HL-60/S4 (cell line): ENCODE data around the gene LTBP4.

Experiments
- in situ Hi-C: fragments of 300-500 bp; cut with MboI; formaldehyde crosslinking; loops from 2 replicates; pipeline ENCODE4 v1.14.3; 2022; ENCODE audit warnings: low sequenced_read_pairs

Gene LTBP4

DNA sequence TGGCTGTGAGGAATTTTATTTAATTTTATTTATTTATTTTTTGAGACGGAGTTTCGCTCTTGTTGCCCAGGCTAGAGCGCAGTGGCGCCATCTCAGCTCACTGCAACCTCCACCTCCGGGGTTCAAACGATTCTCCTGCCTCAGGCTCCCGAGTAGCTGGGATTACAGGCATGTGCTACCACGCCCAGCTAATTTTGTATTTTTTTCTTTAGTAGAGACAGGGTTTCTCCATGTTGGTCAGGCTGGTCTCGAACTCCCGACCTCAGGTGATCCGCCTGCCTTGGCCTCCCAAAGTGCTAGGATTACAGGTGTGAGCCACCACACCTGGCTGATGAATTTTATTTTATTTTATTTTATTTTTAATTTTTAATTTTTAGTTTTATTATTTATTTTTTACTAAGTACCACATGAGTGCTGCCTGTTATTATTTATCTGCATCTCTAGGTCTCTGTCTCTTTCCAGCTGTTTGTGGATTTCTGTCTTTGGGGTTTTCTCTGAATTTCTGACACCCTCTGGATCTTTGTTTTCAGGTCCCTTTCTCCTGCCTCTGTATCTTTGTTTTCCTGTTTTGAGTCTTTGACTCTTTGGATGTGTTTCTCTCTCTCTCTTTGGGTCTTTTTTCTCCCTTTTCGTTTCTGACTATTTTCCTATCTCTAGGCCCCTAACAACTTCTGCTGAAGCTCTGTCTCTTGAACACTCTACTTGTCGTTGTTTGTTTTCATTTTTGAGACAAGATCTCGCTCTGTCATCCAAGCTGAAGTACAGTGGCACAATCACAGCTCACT, 23.4 kb downstream of the LTBP4 start:
- in situ Hi-C loops, result loop anchor here (25.0 kb wide), 1 partner anchor 487 kb away; no protein-coding TSS in a partner anchor

DNA sequence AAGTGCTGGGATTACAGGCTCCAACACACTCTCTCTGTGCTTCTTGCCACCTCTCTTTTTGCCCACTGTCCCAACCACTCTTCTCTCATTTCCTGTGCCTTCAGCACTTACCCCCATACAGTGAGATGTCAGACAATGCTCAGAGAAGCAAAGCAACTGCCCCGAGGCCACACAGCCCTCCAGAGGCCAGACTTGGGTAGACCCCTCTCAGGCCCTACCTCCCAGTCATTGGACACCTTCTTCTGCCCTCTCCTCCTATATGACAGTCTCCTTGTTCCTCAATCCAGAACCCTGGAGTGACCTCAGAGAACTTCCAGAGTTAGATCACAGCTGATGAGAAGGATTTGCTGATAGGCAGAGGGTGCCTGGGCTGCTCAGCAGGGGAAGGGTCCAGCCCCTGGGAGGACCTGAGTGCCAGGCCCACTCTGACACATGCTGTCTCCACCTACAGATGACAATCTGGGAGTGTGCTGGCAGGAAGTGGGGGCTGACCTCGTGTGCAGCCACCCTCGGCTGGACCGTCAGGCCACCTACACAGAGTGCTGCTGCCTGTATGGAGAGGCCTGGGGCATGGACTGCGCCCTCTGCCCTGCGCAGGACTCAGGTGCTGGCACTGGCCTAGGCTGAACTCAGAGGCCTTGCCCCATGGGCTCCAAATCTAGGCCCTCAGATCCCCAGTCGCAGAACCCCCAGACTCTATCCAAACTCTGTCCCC, 24.4 kb downstream of the LTBP4 start:
- in situ Hi-C loops, result loop anchor here (25.0 kb wide), 1 partner anchor 488 kb away; no protein-coding TSS in a partner anchor

DNA sequence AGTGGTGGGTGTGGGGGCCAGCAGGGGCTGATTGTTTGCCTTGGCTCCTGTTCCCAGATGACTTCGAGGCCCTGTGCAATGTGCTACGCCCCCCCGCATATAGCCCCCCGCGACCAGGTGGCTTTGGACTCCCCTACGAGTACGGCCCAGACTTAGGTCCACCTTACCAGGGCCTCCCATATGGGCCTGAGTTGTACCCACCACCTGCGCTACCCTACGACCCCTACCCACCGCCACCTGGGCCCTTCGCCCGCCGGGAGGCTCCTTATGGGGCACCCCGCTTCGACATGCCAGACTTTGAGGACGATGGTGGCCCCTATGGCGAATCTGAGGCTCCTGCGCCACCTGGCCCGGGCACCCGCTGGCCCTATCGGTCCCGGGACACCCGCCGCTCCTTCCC, 25.7 kb downstream of the LTBP4 start:
- in situ Hi-C loops, result loop anchor here (25.0 kb wide), 1 partner anchor 490 kb away; no protein-coding TSS in a partner anchor

DNA sequence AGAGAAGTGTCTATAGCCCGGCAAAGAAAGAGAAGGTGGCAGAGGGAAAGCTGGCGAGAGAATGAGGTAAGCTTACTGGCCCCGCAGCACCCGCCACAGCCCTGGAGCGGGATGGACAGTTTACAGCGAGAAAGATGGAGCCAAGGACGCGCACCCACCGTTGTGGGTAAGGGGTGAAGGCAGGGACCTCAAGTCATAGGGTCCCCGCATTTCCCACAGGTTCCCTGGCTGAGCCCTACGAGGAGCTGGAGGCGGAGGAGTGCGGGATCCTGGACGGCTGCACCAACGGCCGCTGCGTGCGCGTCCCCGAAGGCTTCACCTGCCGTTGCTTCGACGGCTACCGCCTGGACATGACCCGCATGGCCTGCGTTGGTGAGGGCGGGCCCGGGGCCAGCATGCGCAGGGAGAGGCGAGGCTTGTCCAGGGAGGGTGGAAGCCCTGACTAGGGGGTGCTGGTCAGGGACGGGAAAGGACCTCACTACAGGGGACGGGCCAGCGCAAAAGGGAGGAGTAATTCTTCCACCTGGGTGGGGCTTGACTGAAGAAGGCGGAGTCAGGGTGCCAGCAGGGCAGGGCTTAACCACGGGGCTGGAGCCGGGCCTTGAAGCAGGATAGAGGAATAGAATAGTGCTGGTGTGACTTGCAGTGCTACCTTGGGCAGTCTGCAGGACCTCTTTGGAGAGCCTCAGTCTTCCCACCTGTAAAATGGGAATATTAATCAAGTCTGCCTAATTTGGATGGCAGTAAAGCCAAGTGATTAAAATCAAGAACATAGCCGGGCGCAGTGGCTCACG, 26.5 kb downstream of the LTBP4 start:
- in situ Hi-C loops, result loop anchor here (25.0 kb wide), 1 partner anchor 490 kb away; no protein-coding TSS in a partner anchor

DNA sequence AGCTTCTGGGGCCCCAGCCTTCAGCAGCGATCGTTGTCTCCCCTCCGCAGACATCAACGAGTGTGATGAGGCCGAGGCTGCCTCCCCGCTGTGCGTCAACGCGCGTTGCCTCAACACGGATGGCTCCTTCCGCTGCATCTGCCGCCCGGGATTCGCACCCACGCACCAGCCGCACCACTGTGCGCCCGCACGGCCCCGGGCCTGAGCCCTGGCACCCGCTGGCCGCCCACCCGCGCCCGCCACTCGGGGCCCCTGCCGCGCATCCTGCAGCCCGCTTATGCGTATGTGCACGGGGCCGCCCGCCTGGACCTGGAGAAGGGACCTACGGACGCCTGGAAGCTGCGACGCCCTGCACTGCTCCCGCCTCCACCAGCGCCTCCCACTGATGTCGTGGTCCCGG, 28.2 kb downstream of the LTBP4 start:
- in situ Hi-C loops, result loop anchor here (25.0 kb wide), 1 partner anchor 492 kb away; no protein-coding TSS in a partner anchor

DNA sequence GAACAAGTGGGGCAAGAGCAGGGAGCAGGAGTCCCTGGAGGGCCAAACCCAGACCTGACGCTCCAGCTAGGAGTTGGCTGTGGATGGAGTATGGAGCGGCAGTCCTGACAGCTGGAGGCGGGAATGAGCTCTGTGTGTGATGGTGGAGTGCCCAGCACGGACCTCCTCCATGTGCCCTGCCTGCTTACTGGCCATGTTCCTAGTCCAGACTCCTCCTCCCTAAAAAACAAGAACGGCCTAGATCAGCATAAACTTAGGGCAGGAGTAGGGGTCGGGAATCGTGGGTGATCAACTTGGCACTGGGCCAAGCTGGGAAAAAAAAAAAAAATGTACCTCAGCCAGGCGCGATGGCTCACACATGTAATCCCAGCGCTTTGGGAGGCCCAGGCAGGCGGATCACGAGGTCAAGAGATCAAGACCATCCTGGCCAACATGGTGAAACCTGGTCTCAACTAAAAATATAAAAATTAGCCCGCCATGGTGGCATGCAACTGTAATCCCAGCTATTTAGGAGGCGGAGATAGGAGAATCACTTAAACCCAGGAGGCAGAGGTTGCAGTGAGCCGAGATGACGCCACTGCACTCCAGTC, 29.5 kb downstream of the LTBP4 start:
- in situ Hi-C loops, result loop anchor here (25.0 kb wide), 1 partner anchor 493 kb away; no protein-coding TSS in a partner anchor

DNA sequence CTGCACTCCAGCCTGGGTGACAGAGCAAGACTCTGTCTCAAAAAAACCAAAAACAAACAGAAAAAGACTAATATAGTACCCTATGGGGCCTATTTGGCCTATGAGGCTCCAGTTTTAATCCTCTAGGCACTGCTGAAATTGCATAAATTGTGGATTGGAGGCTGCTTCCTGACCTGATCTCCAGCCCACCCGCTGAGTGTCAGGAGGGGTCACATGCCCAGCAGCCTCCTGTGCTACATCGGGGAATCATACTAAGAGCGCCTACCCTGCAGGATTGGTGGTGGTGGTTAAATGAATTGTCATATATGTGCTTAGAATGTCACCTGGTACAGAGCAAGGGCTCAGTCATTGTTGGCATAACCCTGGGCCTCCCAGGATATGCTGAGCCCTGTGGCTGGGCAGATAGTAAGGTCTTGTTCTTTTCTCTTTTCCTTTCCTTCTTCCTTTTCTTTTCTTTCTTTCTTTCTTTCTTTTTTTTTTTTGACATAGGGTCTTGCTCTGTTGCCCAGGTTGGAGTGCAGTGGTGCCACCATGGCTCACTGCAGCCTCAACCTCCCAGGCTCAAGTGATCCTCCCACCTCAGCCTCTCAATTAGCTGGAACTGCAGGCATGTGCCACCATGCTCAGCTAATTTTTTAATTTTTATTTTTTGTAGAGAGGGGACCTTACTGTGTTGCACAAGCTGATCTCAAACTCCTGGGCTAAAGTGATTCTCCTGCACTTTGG, 31.3 kb downstream of the LTBP4 start:
- in situ Hi-C loops, result loop anchor here (25.0 kb wide), 1 partner anchor 495 kb away; no protein-coding TSS in a partner anchor

DNA sequence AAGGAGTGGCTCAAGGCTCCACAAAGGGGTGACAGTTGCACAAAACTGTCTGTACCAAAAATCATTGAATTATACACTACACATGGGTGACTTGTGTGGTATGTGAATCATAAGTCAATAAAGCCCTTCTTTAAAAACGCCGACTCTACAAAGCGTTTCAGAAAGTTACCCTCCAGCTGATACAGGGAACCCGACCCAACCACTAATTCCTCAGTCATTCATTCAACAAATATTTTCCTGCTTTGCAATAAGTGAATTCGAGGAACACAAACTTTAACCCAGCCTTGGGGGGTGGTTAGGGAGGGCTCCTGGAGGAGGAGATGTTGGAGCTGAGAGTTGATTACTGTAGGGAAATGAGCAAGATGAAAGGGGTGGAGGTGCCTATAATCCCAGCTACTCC, 32.0 kb downstream of the LTBP4 start:
- in situ Hi-C loops, result loop anchor here (25.0 kb wide), 1 partner anchor 496 kb away; no protein-coding TSS in a partner anchor

DNA sequence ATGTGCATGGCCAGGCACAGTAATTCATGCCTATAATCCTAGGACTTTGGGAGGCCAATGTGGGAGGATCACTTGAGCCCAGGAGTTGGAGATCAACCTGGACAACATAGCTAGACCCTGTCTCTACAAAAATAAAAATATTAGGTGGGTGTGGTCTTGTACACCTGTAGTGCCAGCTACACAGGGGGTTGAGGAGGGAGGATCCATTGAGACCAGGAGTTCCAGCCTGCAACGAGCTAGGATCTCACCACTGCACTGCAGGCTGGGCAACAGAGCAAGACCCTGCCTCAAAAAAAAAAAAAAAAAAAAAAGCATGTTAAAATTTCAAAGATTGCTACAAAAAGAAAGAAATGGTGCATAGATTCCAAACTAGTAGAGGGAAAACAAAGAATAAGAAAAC, 37.2 kb downstream of the LTBP4 start:
- in situ Hi-C loops, result loop anchor here (25.0 kb wide), 1 partner anchor 501 kb away; no protein-coding TSS in a partner anchor

DNA sequence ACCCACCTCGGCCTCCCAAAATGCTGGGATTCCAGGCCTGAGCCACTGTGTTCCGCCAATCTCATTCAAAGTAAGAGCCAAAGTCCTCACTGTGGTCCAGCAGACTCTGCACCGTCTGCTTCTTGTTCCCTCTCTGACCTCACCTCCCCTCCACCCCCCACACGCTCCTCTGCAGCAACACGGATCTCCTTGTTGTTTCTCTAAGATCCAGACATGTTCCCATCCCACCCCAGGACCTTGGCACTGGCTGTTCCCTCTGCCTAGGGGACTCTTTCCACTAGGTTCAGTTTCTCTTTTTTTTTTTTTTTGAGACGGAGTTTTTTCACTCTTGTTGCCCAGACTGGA, 38.4 kb downstream of the LTBP4 start:
- in situ Hi-C loops, result loop anchor here (25.0 kb wide), 1 partner anchor 502 kb away; no protein-coding TSS in a partner anchor

DNA sequence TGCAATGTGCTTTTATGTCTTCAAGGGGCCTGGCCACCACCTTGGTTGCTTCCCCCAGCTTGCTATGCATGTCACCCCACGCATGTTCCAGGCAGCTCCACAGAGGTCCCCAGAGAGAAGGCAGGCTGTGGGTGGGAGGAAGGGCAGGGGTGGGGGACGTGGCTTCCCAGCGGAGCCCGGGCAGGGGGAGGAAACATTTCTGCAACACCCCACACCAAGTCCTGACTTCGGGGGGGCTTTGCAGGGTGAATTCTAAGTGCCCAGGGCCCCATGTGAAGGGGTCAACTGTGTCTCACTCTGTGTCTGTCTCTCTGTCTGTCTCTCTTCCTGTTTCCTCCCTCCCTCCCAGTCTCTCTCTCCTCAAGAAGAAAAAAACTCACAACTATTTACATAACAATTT, 39.6 kb downstream of the LTBP4 start:
- in situ Hi-C loops, result loop anchor here (25.0 kb wide), 1 partner anchor 503 kb away; no protein-coding TSS in a partner anchor

DNA sequence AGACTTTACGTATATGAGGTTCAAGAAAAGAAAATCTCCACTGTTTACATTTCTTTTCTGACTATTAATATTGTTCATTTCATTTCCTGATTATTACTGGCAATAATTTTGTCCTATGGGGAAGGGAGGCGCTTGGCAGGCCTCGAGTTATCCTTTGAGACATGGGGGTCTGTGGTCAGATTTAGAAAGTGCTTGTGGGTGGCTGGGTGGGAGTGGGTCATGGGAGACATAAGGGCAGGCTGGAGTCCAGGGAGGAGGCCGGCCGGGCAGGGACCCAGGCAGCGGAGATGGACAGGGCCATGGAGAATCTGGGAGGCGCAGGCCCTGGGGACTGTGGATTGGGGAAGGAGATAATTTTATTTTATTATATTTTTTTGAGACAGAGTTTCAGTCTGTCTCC, 40.1 kb downstream of the LTBP4 start:
- in situ Hi-C loops, result loop anchor here (25.0 kb wide), 1 partner anchor 504 kb away; no protein-coding TSS in a partner anchor

DNA sequence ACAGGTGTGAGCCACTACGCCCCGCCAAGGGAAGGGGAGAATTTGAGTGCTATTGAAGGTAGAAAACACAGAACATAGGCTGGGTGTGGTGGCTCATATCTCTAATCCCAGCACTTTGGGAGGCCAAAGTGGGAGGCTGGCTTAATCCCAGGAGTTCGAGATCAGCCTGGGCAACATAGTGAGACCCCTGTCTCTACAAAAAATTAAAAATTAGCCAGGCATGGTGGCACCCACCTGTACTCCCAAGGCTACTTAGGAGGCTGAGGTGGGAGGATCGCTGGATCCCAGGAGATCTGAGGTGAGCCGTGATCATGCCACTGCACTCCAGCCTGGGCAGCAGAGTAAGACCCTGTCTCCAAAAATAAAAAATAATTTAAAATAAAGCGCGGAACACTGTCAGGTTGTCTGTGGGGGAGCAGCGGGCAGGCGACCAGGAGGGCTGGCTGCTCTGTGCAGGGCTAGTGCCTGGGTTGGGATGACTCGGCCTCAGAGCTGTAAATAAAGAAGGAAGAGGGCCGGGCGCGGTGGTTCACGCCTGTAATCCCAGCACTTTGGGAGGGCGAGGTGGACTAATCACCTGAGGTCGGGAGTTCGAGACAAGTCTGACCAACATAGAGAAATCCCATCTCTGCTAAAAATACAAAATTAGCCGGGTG, 41.0 kb downstream of the LTBP4 start:
- in situ Hi-C loops, result loop anchor here (25.0 kb wide), 1 partner anchor 505 kb away; no protein-coding TSS in a partner anchor

DNA sequence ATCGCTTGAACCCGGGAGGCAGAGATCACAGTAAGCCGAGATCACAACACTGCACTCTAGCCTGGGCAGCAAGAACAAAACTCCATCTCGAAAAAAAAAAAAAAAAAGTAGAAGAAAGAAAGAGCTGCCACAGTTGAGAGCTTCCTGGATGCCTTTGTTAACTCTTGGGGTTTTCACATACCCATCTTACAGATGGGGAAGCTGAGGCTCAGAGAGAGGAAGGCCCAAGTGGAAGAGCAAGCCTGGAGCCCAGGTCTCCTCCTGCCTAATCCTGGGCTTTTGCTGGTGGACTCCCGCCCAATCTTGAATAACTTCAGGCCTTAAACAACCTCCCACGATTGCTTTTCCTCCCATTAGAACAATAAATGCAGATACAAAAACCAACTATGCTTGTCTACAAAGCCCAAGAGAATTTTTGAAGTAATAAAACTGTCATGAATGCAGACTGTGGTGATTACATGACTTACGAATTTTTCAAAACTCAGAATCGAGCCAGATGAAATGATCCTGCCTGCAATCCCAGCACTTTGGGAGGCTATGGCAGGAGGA, 41.7 kb downstream of the LTBP4 start:
- in situ Hi-C loops, result loop anchor here (25.0 kb wide), 1 partner anchor 506 kb away; no protein-coding TSS in a partner anchor

DNA sequence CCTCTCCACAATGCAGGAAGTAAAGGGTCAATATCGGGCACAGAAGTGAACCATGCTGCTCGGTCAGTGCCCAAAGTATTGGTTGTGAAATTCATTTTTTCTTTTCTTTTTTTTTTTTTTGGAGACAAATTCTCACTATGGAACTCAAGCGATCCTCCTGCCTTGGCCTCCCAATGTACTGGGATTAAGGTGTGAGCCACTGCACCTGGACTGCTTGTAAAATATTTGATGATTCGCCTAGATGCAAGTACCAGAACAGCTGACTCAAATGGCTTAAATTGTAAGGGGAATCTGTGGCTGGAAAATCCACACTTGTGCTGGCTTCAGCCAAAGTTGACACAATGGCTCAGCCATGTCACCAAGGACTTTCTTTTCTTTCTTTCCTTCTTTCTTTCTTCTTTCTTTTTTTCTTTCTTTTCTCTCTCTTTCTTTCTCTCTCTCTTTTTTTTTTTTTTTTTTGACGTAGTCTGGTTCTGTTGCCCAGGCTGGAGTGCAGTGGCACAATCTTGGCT, 45.6 kb downstream of the LTBP4 start:
- in situ Hi-C loops, result loop anchor here (25.0 kb wide), 1 partner anchor 509 kb away; no protein-coding TSS in a partner anchor

DNA sequence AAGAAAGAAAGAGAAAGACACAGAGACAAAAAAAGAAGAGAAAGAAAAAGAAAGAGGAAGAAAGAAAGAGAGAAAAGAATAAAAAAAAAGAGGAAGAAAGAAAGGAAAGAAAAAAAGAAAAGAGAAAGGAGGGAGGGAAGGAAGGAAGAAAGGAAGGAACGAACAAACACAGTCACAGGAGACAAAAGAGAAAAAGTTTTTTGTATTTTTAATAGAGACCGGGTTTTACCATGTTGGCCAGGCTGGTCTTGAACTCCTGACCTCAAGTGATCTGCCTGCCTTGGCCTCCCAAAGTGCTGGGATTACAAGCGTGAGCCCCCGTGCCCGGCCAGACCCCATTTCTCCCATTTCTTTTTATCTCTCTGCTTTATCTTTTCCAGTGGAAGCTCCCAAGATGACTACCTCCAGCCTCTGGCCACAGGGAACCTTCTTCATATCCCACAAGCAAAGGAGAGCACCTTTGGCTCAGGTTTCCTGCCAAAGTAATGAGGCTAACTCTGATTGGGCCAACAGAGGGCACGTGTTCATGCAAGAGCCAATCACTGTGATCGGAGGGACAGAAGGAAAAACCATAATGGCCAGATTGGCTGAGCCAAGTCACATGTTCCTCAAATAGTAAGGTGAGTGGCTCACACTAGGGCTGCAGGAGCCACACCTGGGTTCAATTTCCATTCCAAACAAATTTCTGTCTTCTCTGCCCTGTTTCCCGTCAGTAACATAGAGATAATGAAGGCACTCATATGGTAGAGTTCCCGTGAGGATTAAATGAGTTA, 48.9 kb downstream of the LTBP4 start:
- in situ Hi-C loops, result loop anchor here (10.0 to 25.0 kb wide), 3 partner anchors 312 to 513 kb away; no protein-coding TSS in a partner anchor

DNA sequence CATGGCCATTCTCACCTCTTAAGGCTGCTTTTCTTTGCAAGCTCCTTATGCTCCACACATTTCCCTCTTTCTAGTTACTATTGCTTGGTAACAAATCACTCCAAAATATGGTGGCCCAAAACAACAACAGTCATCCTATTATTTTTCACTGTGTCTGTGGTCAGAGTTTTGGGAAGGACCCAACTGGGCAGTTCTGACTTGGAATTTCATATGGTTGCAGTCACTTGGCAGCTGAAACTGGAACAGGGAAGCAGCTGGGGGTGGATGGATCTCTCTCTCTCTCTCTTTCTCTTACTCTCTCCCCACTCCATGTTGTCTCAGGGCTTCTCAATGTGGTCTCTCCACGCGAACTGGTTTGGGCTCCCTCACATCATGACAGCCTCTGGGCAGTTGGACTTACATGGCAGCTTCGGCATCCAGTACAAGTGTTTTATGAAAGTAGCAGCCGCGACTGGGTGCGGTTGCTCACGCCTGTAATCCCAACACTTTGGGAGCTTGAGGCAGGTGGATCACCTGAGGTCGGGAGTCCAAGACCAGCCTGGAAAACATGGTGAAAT, 49.7 kb downstream of the LTBP4 start:
- in situ Hi-C loops, result loop anchor here (10.0 to 25.0 kb wide), 2 partner anchors 311 to 504 kb away; no protein-coding TSS in a partner anchor
